HEK293 (cell line): ENCODE data around the gene PDCD4.

Experiments
- CTCF ChIA-PET: fragments of 350-600 bp; formaldehyde crosslinking; extraction: SDS; loops from one replicate; lab custom pipeline; 2021; ENCODE audit warnings: antibody characterized with exemption; lab: Yijun Ruan, JAX
- POLR2A ChIA-PET: fragments of 300-600 bp; formaldehyde crosslinking; extraction: SDS; loops from one replicate; lab custom pipeline; 2020; ENCODE audit warnings: antibody characterized with exemption, inconsistent platforms; lab: Yijun Ruan, JAX
- H3K27ac ChIP-seq: fragments of 200-500 bp; sonication (Bioruptor generic); 2 replicates; pipeline ENCODE4 v1.5.1; 2014; ENCODE audit warnings: low read depth, low read length, control low read depth, inconsistent platforms; ENCODE audit errors: extremely low read depth
- H3K36me3 ChIP-seq, 2 experiments: fragments of 200-500 bp in 1 of 2; sonication (Bioruptor generic) in 1 of 2; 1 replicate in 1 of 2; 2 replicates in 1 of 2; pipeline ENCODE4 v1.5.1; 2014 to 2017; ENCODE audit warnings: inconsistent platforms in 2 of 2, low read length in 2 of 2; ENCODE audit not compliant: control insufficient read depth in 2 of 2, insufficient read depth in 1 of 2
- H3K4me1 ChIP-seq: fragments of 200-500 bp; sonication (Bioruptor generic); 2 replicates; pipeline ENCODE4 v1.5.1; 2014; ENCODE audit warnings: mild to moderate bottlenecking, low read length, inconsistent platforms; ENCODE audit not compliant: control insufficient read depth, insufficient read depth
- H3K4me3 ChIP-seq: 2 replicates; pipeline ENCODE4 v1.5.1; 2011; ENCODE audit warnings: low read depth, mild to moderate bottlenecking, control low read depth, low read length, moderate library complexity
- H3K9me3 ChIP-seq: fragments of 200-500 bp; sonication (Bioruptor generic); 2 replicates; pipeline ENCODE4 v1.5.1; 2014; ENCODE audit warnings: low read depth, low read length, inconsistent platforms; ENCODE audit not compliant: control insufficient read depth, insufficient read depth
- BCL11B ChIP-seq: fragments of 450-650 bp; formaldehyde crosslinking; IDR thresholded peaks from 2 replicates; pipeline ENCODE4 v1.5.1; 2016; ENCODE audit warnings: low read depth, missing biosample characterization, missing genetic modification characterization
- HOXC10 ChIP-seq: sonication (generic); formaldehyde crosslinking; IDR thresholded peaks from 2 replicates; pipeline ENCODE4 v1.8.1; 2023; ENCODE audit warnings: mild to moderate bottlenecking, missing genetic modification reagents
- RBAK ChIP-seq: fragments of 450-650 bp; formaldehyde crosslinking; IDR thresholded peaks from 2 replicates; pipeline ENCODE4 v1.5.1; 2016; ENCODE audit warnings: missing biosample characterization, missing genetic modification characterization
- SALL2 ChIP-seq: fragments of 450-650 bp; formaldehyde crosslinking; IDR thresholded peaks from 2 replicates; pipeline ENCODE4 v1.5.0; 2017; ENCODE audit warnings: missing biosample characterization, mild to moderate bottlenecking, missing genetic modification characterization, borderline replicate concordance
- SP7 ChIP-seq: fragments of 450-650 bp; formaldehyde crosslinking; IDR thresholded peaks from 2 replicates; pipeline ENCODE4 v1.5.1; 2016; ENCODE audit warnings: missing biosample characterization, missing genetic modification characterization
- YY2 ChIP-seq: fragments of 450-650 bp; formaldehyde crosslinking; IDR thresholded peaks from 2 replicates; pipeline ENCODE4 v1.5.1; 2016; ENCODE audit warnings: missing biosample characterization, missing genetic modification characterization
- ZBTB44 ChIP-seq: fragments of 450-650 bp; IDR thresholded peaks from 2 replicates; pipeline ENCODE4 v1.5.1; 2018; ENCODE audit warnings: missing biosample characterization, mild to moderate bottlenecking, missing genetic modification characterization
- ZNF10 ChIP-seq: fragments of 450-650 bp; formaldehyde crosslinking; IDR thresholded peaks from 2 replicates; pipeline ENCODE4 v1.5.1; 2017; ENCODE audit warnings: missing biosample characterization, missing genetic modification characterization
- ZNF112 ChIP-seq: fragments of 450-650 bp; formaldehyde crosslinking; IDR thresholded peaks from 2 replicates; pipeline ENCODE4 v1.5.0; 2017; ENCODE audit warnings: missing biosample characterization, missing genetic modification characterization
- ZNF221 ChIP-seq: fragments of 450-650 bp; formaldehyde crosslinking; IDR thresholded peaks from 2 replicates; pipeline ENCODE4 v1.5.1; 2017; ENCODE audit warnings: missing biosample characterization, missing genetic modification characterization, borderline replicate concordance
- ZNF223 ChIP-seq: fragments of 450-650 bp; formaldehyde crosslinking; IDR thresholded peaks from 2 replicates; pipeline ENCODE4 v1.5.1; 2016; ENCODE audit warnings: missing biosample characterization, missing genetic modification characterization
- ZNF266 ChIP-seq: fragments of 450-650 bp; formaldehyde crosslinking; IDR thresholded peaks from 2 replicates; pipeline ENCODE4 v1.5.1; 2016; ENCODE audit warnings: missing biosample characterization, missing genetic modification characterization, low read depth
- ZNF341 ChIP-seq: fragments of 450-650 bp; formaldehyde crosslinking; IDR thresholded peaks from 2 replicates; pipeline ENCODE4; 2016; ENCODE audit warnings: low read depth, missing biosample characterization, missing genetic modification characterization
- ZNF350 ChIP-seq: fragments of 450-650 bp; formaldehyde crosslinking; IDR thresholded peaks from 2 replicates; pipeline ENCODE4 v1.5.0; 2017; ENCODE audit warnings: missing biosample characterization, mild to moderate bottlenecking, missing genetic modification characterization
- ZNF548 ChIP-seq: fragments of 450-650 bp; formaldehyde crosslinking; IDR thresholded peaks from 2 replicates; pipeline ENCODE4 v1.5.1; 2016; ENCODE audit warnings: missing biosample characterization, missing genetic modification characterization
- ZNF549 ChIP-seq: fragments of 450-650 bp; IDR thresholded peaks from 2 replicates; pipeline ENCODE4 v1.5.1; 2018; ENCODE audit warnings: missing biosample characterization, missing genetic modification characterization, mild to moderate bottlenecking, inconsistent platforms, moderate library complexity
- ZNF600 ChIP-seq: fragments of 450-650 bp; formaldehyde crosslinking; IDR thresholded peaks from 2 replicates; pipeline ENCODE4 v1.5.1; 2016; ENCODE audit warnings: missing biosample characterization, missing genetic modification characterization
- ZNF624 ChIP-seq: fragments of 450-650 bp; formaldehyde crosslinking; IDR thresholded peaks from 2 replicates; pipeline ENCODE4 v1.5.1; 2017; ENCODE audit warnings: missing biosample characterization, missing genetic modification characterization
- ZNF777 ChIP-seq: fragments of 450-650 bp; formaldehyde crosslinking; IDR thresholded peaks from 2 replicates; pipeline ENCODE4 v1.5.1; 2017; ENCODE audit warnings: missing biosample characterization, missing genetic modification characterization, borderline replicate concordance
- ZNF791 ChIP-seq: fragments of 450-650 bp; formaldehyde crosslinking; IDR thresholded peaks from 2 replicates; pipeline ENCODE4 v1.5.1; 2016; ENCODE audit warnings: missing biosample characterization, missing genetic modification characterization
- ZNF792 ChIP-seq: fragments of 450-650 bp; formaldehyde crosslinking; IDR thresholded peaks from 2 replicates; pipeline ENCODE4 v1.5.1; 2016; ENCODE audit warnings: missing biosample characterization, missing genetic modification characterization
- ZSCAN5A ChIP-seq: fragments of 450-650 bp; formaldehyde crosslinking; IDR thresholded peaks from 2 replicates; pipeline ENCODE4 v1.5.1; 2016; ENCODE audit warnings: missing biosample characterization, missing genetic modification characterization
- ZXDB ChIP-seq: fragments of 450-650 bp; formaldehyde crosslinking; IDR thresholded peaks from 2 replicates; pipeline ENCODE4 v1.5.1; 2016; ENCODE audit warnings: missing biosample characterization, missing genetic modification characterization
- TF ChIP-seq, protein P1 (sequence below): fragments of 450-650 bp; formaldehyde crosslinking; IDR thresholded peaks from 2 replicates; pipeline ENCODE4 v1.5.1; 2016; ENCODE audit warnings: missing biosample characterization, missing genetic modification characterization
- TF ChIP-seq, protein P2 (sequence below): fragments of 450-650 bp; formaldehyde crosslinking; IDR thresholded peaks from 2 replicates; pipeline ENCODE4 v1.5.1; 2016; ENCODE audit warnings: missing biosample characterization, missing genetic modification characterization

Gene PDCD4

GRCh38 chr10:110897184-110897583 is 25.5 kb downstream of the PDCD4 start:
- CTCF ChIA-PET = interaction anchor here (0.6 to 1.9 kb wide), 6 partner anchors 10 to 499 kb away, joined by 3 to 8 read pairs (median 4); no protein-coding TSS in a partner anchor
- TF ChIP-seq SP7 (tag by site-specific recombination) (no peak), BCL11B (tag by site-specific recombination) (no peak), ZNF10 (tag by site-specific recombination) (no peak), ZNF223 (tag by site-specific recombination) (no peak), ZSCAN5A (tag by site-specific recombination) (no peak)
- TF ChIP-seq, protein P1, sequence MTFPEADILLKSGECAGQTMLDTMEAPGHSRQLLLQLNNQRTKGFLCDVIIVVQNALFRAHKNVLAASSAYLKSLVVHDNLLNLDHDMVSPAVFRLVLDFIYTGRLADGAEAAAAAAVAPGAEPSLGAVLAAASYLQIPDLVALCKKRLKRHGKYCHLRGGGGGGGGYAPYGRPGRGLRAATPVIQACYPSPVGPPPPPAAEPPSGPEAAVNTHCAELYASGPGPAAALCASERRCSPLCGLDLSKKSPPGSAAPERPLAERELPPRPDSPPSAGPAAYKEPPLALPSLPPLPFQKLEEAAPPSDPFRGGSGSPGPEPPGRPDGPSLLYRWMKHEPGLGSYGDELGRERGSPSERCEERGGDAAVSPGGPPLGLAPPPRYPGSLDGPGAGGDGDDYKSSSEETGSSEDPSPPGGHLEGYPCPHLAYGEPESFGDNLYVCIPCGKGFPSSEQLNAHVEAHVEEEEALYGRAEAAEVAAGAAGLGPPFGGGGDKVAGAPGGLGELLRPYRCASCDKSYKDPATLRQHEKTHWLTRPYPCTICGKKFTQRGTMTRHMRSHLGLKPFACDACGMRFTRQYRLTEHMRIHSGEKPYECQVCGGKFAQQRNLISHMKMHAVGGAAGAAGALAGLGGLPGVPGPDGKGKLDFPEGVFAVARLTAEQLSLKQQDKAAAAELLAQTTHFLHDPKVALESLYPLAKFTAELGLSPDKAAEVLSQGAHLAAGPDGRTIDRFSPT (tag by site-specific recombination) = no peak
- H3K36me3 ChIP-seq = peaks cover 54 to 72% of the 10 kb centered on the region in 2 experiments
- POLR2A ChIA-PET = interaction anchor here (1.3 kb wide), 1 partner anchor 22 kb away, joined by 5 read pairs; the partner anchor contains the start of genes BBIP1 and SHOC2
- H3K4me3 ChIP-seq = no peak overlapping the region
- no peaks in the 10 kb centered on the region; the same call in 1 of the 2 replicates for H3K9me3 ChIP-seq
- H3K27ac ChIP-seq = peak overlapping the region; percentile 9; the same call in 1 of the 2 replicates
- no peaks in the 10 kb centered on the region for H3K4me1 ChIP-seq

DNA sequence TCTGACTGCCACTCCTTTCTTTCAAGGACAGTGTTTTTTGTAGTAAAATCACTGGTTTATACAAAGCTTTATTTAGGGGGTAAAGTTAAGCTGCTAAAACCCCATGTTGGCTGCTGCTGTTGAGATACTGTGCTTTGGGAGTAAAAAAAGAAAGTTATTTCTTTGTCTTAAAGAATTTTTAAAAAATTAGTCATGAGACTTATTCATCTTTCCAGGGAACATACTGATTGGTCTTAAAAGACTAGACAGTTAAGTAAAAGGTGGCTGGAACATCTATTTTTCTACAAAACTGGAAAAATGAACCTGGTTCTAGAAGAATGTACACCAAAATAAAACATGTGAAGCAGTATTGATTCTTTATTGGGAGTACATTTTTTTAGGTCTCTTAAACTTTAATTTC is 26.7 kb downstream of the PDCD4 start:
- CTCF ChIA-PET = interaction anchor here (0.7 to 1.9 kb wide), 5 partner anchors 11 to 1064 kb away, joined by 3 to 6 read pairs (median 4); no protein-coding TSS in a partner anchor
- Histone ChIP-seq H3K4me3 (no peak overlapping the region), H3K4me1 (no peaks in the 10 kb centered on the region), H3K9me3 (no peaks in the 10 kb centered on the region; the same call in 1 of the 2 replicates), H3K36me3 (peaks cover 49 to 66% of the 10 kb centered on the region in 2 experiments), H3K27ac (no peak overlapping the region)
- POLR2A ChIA-PET = no interaction called here
- TF ChIP-seq ZNF112 (tag by site-specific recombination) (no peak), ZNF600 (no peak), ZNF350 (no peak), RBAK (tag by site-specific recombination) (no peak), ZNF777 (tag by site-specific recombination) (no peak), ZNF792 (no peak), SALL2 (tag by site-specific recombination) (no peak), SP7 (tag by site-specific recombination) (no peak), ZNF221 (tag by site-specific recombination) (no peak), ZNF341 (no peak), ZBTB44 (tag by site-specific recombination) (no peak), ZNF624 (no peak), ZNF548 (no peak), ZXDB (tag by site-specific recombination) (no peak), ZNF791 (no peak), ZNF549 (tag by site-specific recombination) (no peak), HOXC10 (CRISPR knock-in tag) (no peak), ZNF266 (tag by site-specific recombination) (no peak), YY2 (tag by site-specific recombination) (no peak)
- TF ChIP-seq, protein P2, sequence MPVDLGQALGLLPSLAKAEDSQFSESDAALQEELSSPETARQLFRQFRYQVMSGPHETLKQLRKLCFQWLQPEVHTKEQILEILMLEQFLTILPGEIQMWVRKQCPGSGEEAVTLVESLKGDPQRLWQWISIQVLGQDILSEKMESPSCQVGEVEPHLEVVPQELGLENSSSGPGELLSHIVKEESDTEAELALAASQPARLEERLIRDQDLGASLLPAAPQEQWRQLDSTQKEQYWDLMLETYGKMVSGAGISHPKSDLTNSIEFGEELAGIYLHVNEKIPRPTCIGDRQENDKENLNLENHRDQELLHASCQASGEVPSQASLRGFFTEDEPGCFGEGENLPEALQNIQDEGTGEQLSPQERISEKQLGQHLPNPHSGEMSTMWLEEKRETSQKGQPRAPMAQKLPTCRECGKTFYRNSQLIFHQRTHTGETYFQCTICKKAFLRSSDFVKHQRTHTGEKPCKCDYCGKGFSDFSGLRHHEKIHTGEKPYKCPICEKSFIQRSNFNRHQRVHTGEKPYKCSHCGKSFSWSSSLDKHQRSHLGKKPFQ (tag by site-specific recombination) = no peak
- TF ChIP-seq, all 188 proteins: peak for 0
